ENCODE measurements around the gene CEACAM19.

CEACAM19 gene

DNA sequence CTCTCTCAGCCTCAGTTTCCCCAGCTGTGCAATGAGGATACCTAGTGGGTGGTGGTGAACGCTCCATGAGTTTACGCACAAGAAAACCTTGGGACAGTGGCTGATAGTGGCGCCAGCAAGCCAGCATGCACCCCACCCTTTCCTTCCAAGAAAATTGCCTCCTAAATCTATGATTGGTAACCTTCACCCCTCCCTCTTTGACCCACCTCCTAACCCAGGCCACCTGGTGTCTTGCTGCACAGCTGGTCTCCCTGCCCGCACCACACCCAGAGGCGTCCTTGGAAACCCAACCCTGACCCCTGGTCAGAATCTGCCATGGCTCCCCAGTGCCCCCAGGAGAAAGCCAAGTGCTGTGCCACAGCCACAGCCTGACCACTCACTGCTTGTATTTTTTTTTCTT is 54.4 kb downstream of the CEACAM19 start:
- DNase-seq: no peak

DNA sequence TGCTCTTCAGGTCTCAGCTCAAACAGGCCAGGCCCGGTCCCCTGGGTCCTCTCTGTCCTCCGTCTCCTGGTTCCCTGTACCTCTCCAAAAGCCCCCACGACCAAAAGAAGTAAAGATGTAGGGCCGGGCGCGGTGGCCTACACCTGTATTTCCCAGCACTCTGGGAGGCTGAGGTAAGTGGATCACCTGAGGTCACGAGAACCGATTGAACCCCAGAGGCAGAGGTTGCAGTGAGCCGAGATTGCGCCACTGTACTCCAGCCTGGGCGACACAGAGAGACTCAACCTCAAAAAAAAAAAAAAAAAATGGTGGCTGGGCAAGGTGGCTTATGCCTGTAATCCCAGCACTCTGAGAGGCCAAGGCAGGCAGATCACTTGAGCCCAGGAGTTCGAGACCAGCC is 55.2 kb downstream of the CEACAM19 start:
- no peak for DNase-seq

DNA sequence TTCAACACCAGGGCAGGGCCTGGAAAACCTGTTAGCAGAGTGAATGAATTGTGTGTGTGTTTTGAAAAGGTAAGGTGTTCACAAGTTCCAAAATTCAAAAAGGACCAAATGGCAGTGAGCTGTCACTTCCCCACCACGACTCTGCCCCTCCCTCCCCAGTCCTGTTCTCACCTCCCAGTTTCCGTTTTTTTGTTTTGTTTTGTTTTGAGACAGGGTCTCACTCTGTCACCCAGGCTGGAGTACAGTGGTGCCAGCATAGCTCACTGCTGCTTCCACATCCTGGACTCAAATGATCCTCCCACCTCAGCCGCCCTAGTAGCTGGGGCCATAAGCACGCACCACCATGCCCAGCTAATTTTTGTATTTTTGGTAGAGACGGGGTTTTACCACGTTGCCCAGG is 56.9 kb downstream of the CEACAM19 start:
- no peak for DNase-seq

DNA sequence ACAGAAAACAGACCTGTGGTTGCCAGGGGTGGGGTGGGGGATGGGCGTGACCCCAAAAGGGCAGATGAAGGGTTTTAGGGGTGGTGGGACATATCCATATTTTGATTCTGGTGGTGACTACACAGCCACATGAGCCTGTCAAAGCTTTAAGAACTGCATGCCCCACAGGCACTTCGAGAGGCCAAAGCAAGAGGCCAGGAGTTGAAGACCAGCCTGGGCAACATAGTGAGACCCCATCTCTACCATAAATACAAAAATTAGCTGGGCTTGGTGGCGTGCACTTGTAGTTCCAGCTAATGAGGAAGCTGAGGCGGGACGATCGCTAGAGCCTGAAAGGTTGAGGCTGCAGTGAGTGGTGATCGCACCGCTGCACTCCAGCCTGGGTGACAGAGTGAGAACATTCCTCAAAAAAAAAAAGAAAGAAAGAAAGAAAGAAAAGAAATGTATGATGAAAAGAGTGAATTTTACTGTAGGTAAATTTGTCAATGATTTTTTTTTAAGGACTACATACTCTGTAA is 58.3 kb downstream of the CEACAM19 start:
- DNase-seq: no peak

DNA sequence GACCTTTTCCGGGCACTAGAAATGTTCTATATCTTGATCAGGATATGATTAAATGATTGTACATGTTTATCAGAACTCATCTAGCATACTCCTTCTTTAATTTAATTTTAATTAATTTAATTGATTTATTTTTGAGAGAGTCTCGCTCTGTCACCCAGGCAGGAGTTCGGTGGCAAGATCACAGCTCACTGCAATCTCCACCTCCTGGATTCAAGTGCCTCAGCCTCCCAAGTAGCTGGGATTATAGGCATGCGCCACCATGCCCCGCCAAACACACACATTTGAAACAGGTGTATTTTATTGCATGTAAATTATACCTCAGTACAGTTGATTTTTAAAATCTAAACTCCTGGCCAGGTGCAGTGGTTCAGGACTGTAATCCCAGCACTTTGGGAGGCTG is 59.8 kb downstream of the CEACAM19 start:
- DNase-seq: no peak

DNA sequence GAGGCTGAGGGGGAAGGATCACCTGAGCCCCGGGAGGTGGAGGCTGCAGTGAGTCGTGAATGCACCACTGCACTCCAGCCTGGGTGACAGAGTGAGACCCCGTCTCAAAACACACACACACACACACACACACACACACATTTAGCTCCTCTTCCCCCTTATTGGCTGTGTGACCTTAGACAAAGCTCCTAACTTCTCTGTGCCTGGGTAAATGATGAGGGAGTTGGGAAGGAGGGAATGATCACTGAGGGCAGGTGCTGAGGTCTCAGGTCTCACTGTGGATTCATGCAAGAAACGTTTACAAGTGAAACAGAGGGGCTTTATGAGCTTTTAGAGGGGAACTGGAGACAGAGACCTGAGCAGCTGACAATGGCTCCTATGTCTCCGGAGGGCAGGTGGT is 60.3 kb downstream of the CEACAM19 start:
- DNase-seq: no peak

DNA sequence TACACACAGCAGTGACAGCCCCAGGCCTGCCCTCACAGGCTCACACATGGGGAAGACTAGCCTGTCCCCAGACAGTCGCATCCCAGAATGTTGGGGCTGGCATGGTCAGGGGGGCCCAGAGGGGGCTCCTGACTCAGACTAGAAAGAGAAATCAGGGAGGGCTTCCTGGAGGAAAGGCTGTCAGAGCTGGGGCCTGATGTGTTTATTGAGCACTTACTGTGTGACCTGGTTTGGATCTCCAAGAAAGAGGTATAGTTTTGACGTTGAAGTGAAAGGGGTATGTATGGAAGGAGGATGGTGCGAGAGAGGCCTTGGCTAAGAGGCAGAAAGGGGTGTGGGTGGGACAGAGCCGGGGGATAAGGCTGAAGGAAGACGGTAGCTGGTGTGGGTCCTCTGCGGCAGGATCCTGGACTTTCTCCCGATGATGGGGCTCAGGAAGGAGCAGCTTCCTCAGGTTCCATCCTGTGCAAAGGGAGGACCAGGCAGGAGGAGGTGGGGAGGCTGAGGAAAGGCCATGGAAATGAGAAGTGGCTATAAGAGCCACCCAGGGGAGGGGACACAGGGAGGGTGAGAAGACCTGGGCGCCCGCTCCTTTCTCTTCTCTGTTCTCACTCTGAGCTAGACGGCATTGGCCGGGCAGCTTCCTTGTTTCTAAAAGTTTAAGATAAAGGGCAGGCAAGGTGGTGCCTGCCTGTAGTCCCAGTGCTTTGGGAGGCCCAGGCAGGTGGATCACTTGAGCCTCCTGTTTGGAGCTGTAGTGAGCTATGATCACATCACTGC is 61.1 kb downstream of the CEACAM19 start:
- DNase-seq: no peak
